ENCODE results near the gene MSRB3.
"Not testable (repeated sequence)": the region's sequence is repeated elsewhere in the genome, so short reads cannot be mapped to it uniquely, and the experiment has no call there.

The MSRB3 gene

DNA sequence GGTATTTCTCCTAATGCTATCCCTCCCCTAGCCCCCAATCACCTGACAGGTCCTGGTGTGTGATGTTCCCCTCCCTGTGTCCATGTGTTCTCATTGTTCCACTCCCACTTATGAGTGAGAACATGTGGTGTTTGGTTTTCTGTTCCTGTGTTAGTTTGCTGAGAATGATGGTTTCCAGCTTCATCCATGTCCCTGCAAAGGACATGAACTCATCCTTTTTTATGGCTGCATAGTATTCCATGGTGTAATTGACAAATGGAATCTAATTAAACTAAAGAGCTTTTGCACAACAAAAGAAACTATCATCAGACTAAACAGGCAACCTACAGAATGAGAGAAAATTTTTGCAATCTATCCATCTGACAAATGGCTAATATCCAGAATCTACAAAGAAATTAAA is 178.9 kb downstream of the MSRB3 start:
- not testable (repeated sequence) for DNase-seq (ENCODE audit: low read depth in 2 of 2)

DNA sequence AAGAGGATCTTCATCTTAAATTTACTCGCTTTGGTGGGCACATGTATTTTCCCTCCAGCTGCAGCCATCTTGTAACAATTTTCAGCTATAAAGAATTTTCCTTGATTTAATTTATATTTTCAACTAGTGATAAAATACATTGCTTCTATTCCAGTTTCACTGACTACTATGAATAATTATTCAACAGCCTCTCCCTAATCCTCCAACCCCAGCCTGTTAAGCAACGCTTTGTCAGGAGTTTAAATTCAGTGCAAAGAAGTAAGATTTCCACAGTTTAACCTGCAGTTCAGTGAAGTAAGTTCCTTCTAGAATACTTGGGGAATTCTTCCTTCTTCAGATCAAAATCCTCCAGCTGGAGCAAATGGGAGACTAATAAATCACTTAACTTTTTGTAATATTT is 180.2 kb downstream of the MSRB3 start:
- no peak for DNase-seq (ENCODE audit: low read depth in 2 of 2)

DNA sequence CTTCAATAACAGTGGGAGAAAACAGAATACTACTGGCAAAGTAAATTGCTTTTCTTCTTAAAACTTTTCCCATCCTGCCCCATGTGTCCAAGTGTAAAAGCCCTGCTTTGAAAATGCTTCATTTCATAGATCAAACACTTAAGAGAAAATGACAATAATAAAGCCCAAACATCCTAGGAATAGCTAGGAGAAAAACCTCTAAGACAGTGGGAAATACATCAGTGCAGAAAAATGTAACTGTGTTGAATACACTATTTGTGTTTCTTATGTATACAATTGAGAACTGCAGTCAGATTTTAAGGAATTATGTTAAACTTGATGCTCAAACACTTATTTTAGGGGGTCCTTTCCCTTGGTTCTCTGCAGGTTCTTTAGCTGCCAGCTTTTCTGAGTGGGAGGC is 181.1 kb downstream of the MSRB3 start:
- no peak for DNase-seq (ENCODE audit: low read depth in 2 of 2)

DNA sequence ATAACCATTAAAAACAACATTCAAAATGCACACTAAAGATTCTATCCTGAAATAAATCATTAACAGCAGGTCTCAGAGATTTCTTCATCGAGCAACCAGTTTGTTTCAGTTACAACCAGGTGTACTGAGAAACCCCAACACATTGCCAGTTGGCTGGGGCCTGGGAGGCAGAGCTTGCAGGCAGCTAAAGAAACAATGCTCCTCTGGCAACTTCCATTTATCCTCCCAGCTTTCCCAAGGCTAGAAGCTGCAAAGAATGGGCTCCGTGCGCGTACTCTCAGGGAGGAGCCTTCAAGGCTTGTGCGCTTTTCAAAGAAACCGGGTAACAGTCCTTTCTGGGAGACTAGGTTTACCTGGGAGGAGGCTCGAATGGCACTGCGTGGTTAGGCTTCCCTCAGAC is 181.6 kb downstream of the MSRB3 start:
- DNase-seq (ENCODE audit: low read depth in 2 of 2) = no peak

DNA sequence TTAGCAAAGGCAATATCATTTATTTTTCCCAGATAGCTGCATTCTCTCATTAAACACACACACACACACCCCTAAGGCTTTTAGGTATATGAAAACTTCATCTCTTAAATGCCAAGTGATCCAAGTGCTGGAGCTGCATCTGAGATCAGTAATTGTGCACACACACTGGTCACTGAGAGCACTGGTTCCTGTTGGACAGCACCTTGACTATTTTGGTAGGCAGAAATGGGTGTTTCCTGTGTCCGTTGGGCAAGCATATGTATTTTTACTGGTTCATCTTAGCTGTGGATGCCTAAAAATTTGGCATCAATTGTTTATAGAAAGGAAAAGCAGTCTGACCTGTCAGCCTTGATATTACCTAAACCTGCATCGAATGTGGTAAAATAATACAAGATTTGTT is 182.5 kb downstream of the MSRB3 start:
- no peak for DNase-seq (ENCODE audit: low read depth in 2 of 2)

DNA sequence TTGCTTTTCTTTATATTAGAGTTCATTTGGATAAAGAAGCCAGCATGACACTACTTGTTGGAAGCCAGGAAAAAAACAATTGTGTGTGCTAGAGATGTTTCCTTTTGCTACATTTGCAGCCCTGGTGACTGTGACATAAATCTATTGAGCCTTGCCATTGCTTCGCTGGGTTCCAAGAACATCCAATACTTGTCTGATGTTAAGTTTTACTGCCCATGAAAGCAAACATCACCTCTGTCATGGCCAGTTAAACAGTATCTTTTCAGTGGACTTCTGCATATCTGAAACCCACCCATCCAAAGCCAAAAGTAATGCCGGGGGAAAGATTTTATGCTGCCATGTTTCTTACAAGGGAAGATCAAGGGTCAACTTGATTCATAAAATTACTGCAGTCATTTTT is 184.0 kb downstream of the MSRB3 start:
- no peak for DNase-seq (ENCODE audit: low read depth in 2 of 2)

DNA sequence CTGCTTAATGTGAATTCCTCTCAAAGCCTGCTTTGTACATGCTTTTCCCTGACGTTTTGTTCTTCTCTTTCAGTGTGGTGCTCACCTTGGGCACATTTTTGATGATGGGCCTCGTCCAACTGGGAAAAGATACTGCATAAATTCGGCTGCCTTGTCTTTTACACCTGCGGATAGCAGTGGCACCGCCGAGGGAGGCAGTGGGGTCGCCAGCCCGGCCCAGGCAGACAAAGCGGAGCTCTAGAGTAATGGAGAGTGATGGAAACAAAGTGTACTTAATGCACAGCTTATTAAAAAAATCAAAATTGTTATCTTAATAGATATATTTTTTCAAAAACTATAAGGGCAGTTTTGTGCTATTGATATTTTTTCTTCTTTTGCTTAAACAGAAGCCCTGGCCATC is 184.6 kb downstream of the MSRB3 start:
- DNase-seq (ENCODE audit: low read depth in 2 of 2) = no peak

DNA sequence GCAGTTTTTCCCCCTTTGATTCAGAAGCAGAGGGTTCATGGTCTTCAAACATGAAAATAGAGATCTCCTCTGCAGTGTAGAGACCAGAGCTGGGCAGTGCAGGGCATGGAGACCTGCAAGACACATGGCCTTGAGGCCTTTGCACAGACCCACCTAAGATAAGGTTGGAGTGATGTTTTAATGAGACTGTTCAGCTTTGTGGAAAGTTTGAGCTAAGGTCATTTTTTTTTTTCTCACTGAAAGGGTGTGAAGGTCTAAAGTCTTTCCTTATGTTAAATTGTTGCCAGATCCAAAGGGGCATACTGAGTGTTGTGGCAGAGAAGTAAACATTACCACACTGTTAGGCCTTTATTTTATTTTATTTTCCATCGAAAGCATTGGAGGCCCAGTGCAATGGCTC is 185.1 kb downstream of the MSRB3 start:
- no peak for DNase-seq (ENCODE audit: low read depth in 2 of 2)

DNA sequence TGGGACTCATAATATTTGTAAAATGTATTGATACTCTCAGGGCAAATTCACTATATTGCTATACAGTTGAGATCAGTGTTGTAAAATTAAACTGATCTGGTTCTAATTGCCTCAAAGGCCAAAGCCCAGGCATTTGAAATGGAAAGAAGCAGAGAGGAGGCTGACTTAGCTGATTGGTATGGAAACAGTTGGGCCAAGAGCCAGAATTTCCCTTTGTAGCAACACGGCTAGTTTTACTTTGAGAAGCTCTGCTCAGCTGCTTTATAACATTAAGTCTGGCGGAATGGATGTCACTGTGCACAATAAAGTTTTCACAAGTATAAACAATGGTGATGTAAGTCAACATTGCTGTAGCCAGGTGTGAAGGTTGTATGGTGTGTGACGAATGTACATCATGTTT is 186.4 kb downstream of the MSRB3 start:
- no peak for DNase-seq (ENCODE audit: low read depth in 2 of 2)

DNA sequence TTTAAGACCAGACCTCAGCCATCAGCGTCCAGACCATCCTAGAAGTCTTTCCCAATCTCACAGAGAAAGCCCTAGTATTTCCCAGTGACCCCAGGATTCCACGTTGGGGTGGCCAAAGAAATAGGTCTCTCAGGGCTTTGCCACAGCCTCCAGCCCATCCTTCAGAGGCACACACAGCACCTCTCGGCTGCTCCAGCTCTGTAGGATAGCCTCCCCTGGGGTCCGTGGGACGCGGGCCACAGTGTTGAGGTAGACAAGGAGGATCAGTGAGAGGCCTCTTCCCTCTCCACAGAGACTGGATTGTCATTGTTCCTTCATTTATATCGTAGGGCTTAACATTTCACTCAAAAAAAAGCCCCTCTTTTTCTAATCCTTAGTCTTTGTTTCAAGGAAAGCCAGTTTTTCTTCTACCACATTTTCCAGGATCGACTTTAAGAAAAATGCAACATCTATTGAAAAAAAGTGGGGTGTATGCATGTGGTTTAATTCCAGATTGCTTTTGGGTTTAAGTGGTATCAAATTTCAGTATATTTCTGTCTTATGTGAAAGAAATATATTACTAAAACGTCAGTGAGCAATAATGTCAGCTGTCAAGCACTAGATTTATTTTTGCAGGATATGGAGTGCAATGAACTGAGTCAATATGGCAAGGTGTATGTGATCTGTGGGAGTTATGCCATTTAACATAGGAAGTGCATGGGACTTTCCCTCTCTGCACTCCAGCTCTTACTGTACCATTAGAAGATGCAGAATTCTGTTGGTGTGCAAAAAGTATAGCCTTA is 187.5 kb downstream of the MSRB3 start:
- DNase-seq (ENCODE audit: low read depth in 2 of 2) = no peak

DNA sequence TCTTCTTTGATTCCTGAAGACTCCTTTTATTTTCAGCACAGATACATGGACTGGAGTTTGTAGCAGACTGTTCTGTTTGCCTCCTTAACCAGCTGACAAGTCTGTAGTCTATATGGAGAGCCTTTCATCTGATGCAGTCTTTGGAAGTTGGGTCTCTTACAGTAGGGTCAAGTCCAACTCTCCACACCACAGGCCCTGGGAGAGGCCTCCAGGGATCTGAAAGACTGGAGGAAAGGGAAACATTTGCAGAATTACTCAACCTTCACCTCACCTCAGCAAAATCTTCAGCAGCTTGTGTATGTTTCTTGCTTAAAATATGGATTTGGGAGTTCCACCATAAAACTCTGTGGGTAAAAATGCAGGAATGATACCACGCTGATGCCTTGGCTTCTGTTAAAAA is 188.4 kb downstream of the MSRB3 start:
- no peak for DNase-seq (ENCODE audit: low read depth in 2 of 2)

DNA sequence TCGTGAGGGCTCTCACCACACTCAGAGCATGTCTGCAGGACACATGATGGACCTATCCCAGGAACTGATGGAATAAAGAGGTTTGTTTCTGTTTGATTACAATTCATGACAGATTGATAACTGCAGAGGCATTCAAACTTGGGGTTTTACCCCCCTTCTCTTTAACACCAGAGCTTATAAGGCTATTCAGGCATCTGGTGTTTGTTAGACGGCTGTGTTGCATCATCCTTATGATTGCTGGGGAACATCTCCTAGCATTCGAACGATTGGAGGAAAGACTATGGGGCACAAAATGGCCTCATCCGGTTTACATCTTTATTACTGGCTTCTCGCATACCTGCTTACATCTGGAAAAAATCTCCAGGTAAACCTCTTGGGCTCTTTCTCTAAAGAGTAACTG is 191.8 kb downstream of the MSRB3 start:
- no peak for DNase-seq (ENCODE audit: low read depth in 2 of 2)

DNA sequence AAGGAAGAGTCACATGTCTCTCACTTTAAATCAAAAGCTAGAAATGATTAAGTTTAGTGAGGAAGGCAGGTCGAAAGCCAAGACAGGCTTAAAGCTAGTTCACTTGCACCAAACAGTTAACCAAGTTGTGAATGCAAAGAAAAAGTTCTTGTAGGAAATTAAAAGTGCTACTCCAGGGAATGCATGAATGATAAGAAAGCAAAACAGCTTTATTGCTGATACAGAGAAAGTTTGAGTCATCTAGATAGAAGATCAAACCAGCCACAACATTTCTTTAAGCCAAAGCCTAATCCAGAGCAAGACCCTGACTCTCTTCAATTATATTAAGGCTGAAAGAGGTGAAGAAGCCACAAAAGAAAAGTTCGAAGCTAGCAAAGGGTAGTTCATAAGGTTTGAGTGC is 193.6 kb downstream of the MSRB3 start:
- no peak for DNase-seq (ENCODE audit: low read depth in 2 of 2)

DNA sequence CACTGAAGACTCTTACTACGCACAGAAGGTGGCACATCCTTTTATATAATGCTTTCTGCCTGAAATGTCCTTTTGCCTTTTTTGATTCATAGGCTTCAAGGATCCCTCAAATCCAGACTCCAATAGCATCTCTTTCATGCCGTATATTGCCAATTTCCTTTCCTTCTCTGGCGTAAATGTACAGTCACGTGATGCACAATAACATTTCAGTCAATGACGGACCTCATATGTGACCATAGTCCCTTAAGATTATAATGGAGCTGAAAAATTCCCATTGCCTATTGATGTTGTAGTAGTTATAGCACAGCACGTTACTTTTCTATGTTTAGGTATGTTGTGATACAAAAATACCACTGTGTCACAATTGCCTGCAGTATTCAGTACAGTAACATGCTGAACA is 196.3 kb downstream of the MSRB3 start:
- no peak for DNase-seq (ENCODE audit: low read depth in 2 of 2)

DNA sequence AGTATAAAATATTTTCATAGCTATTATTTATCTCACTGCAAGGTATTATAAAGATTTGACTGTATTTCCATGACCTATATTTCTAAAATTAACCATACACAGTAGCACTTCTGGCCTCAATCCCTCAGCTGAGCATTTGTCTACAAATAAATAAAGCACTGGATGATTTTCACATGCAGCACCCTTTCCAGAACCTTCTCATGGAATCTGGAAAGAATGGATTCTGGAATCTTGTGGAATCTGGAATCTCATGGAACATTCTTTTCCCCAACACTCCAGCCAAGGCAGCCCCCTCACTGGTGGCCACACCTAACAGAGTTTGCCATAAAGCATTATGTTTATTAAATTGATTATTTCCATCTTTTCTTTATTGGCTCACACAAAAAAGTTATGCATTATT is 199.2 kb downstream of the MSRB3 start:
- no peak for DNase-seq (ENCODE audit: low read depth in 2 of 2)

DNA sequence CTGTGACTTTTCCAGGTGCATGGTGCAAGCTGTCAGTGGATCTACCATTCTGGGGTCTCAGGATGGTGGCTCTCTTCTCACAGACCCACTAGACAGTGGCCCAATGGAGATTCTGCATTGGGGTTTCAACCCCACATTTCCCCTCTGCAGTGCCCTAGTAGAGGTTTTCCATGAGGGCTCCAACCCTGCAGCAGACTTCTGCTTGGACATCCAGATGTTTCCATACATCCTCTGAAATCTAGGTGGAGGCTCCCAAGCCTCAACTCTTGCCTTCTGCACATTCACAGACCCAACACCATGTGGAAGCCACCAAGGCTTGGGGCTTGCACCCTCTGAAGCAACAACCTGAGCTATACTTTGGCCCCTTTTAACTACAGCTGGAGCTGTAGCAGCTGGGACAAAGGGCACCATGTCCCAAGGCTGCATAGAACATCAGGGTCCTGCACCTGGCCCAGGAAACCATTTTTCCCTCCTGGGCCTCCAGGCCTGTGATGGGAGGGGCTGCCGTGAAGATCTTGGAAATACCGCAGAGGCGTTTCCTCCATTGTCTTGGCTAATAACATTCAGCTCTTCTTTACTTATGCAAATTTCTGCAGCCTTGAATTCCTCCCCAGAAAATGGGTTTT is 205.5 kb downstream of the MSRB3 start:
- DNase-seq (ENCODE audit: low read depth in 2 of 2) = not testable (repeated sequence)

DNA sequence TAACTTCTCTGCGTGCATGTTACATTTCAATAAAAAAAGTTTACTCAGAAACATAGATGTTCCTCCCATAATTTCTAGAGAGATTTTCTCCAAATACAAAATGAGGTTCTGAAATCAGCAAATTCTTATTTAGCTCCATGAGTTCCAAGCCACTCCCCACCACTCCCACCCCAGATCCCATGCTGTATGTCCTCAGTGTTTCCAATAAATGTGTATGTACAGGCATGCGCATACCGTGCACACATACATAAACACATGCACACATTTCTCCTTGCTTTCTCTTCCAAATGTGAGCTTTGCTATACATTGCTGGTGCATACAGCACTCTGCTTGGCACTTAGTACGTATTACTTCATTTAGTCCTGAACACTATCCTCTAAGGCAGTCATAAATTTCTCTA is 209.7 kb downstream of the MSRB3 start:
- no peak for DNase-seq (ENCODE audit: low read depth in 2 of 2)

DNA sequence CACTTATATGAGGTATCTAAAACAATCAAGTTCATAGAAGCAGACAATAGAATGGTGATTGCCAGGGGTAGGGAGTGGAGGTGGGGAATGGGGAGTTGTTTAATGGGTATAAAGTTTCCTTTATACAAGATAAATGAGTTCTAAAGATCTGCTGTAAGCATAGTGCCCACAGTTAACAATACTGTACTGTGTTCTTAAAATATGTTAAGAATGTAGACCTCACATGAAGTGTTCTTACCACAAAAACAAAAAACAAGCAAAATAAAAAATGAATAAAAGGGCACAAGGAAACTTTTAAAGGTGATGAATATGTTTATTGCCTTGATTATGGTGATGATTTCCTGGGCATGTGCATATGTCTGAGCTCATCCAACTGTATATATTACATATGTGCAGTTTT is 211.8 kb downstream of the MSRB3 start:
- no peak for DNase-seq (ENCODE audit: low read depth in 2 of 2)

DNA sequence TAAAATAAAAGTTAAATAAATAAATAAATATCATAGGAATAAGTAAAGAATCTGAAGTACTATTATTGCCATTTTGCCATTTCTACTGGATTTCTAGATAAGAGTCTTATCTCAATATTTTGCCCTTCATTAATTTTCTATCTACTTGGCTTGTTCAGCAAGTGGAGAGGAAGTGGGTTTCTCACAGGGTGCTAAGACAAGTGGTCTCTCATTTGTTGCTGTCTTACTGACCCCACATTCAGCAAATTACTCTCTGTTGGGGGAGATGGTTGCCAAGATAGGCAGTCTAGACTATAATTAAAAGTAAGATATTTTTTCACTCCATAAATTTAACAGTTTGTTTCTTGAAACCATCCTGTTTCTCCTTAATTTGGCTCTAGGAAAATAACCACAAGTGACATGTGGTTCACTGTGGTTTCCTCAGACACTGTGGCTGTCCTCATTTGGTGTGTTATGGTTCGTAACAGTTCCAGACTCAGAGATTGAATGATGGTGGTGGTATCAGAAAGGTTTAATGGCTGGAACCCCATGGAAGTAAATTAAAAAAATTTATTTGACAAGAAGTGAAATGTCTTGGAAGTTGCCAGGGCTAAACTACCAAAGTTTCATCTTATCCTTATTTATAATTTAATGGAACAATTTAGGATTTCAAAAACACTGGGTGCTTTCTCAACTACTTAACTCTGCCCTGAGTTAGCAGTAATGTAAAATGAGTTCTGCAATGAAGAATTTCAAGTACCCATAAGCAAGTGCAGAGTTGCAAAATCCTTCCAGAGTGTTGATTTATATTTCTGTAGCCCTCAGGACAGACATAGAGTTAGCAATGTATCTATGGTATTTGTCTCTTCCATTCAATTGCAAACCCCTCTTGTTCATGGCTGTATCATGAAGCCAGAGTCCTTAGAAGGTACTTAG is 214.8 kb downstream of the MSRB3 start:
- no peak for DNase-seq (ENCODE audit: low read depth in 2 of 2)

DNA sequence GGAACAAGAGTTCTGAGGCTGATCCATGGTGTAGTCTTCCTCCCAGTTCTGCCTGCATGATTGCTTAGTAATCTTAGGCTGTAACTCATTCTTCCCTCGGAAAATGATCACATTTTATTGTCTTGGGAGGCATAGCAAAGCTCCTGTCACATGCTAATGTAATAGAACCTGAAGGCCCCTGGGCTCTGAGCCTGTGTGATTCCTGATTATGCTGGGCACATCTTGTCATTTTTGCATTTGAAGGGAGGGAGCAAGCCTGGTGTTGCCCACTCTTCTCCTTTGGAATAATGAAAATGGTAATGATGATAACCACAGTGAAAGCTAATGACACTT is 215.4 kb downstream of the MSRB3 start:
- DNase-seq (ENCODE audit: low read depth in 2 of 2) = no peak

DNA sequence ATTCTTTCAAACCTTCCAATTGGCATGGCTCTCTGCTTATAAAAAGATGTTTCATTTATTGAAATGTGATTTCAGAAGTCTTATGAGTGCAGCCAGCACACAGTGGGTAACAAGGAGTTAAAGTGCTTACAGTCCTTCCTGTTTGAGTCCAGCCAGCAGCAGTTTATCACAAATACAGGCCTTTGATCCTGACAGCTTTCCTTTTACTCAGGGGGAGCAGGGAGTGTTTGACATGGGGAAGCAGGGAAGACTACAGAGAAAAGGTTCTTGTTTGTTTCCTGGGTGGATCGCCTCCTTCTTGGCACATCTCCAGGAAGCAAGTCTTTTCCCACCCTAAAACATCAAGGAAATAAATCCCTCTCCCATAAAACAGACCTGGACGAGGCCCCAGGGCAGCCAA is 216.1 kb downstream of the MSRB3 start:
- DNase-seq (ENCODE audit: low read depth in 2 of 2) = no peak

DNA sequence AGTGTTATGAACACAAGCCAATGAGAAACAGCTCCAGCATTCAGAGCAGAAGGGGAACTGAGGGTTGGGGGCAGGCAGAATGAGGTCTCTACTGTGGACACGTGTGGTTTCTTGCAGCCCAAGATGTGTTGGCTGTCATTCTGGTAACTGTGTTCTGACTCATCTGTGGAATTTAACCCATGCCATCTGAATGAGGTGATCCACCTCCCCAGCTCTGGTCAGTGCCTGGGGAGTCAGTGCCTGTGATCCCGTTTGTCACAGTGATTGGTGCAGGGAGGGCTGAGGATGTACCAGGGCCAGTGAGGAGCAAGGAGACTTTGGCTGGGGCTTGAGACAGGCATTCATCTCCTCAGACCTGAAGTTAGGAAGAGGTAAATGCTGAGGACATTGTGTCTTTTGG is 216.8 kb downstream of the MSRB3 start:
- no peak for DNase-seq (ENCODE audit: low read depth in 2 of 2)

DNA sequence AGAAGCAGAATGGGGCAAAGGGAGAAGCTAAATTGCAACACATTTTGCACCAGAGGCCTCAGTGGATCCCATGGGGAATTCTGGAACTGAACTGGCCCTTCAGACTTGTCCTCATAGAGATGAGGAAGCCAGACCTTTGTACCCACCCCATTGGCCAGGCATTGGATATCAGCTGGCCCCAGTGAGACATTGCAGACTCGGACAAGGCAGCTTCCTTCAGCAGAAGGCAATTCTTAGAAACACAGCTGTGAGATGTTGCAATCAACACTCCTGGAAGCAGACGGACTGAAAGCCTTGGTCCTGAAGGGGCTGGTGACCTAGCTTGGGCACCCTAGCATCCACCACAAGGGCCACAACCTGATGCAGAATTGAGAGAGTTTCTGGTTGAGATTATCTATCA is 218.1 kb downstream of the MSRB3 start:
- no peak for DNase-seq (ENCODE audit: low read depth in 2 of 2)
